Mucosa of rectum (tissue), 2 donors: ENCODE data around the gene FYN.
A peak's percentile ranks its signal among the peaks of the same experiment; 100 is the strongest.
"Not testable (repeated sequence)": the region's sequence is repeated elsewhere in the genome, so short reads cannot be mapped to it uniquely, and the experiment has no call there.

Experiments
- H3K27ac ChIP-seq, 2 donors: one replicate each; pipeline ENCODE4 v1.7.0; 2013; ENCODE audit warnings: inconsistent platforms in 2 of 2, low read depth in 2 of 2, low read length in 2 of 2
- H3K27me3 ChIP-seq, 2 donors: one replicate each; pipeline ENCODE4 v1.7.0; 2013; ENCODE audit warnings: low read length in 2 of 2; ENCODE audit not compliant: control insufficient read depth in 2 of 2, insufficient read depth in 2 of 2
- H3K36me3 ChIP-seq, 2 donors: one replicate each; pipeline ENCODE4 v1.7.0; 2013; ENCODE audit warnings: low read length in 2 of 2; ENCODE audit not compliant: control insufficient read depth in 2 of 2, insufficient read depth in 2 of 2
- H3K4me1 ChIP-seq, 2 donors: one replicate each; pipeline ENCODE4 v1.7.0; 2013; ENCODE audit warnings: low read length in 2 of 2, mild to moderate bottlenecking in 1 of 2; ENCODE audit not compliant: control insufficient read depth in 2 of 2, insufficient read depth in 2 of 2
- H3K4me3 ChIP-seq, 2 donors: one replicate each; pipeline ENCODE4 v1.7.0; 2013; ENCODE audit warnings: low read length in 2 of 2
- H3K9ac ChIP-seq, 2 donors: one replicate each; pipeline ENCODE4 v1.7.0; 2013; ENCODE audit warnings: low read length in 2 of 2, low read depth in 1 of 2, mild to moderate bottlenecking in 1 of 2
- H3K9me3 ChIP-seq, 2 donors: one replicate each; pipeline ENCODE4 v1.7.0; 2013; ENCODE audit warnings: low read length in 2 of 2; ENCODE audit not compliant: control insufficient read depth in 2 of 2
- donor health status: healthy.
- donor health status: Normal muscosa, but diverticular disease.

FYN gene

GRCh38 chr6:111794300-111794699 is 79.0 kb downstream of the FYN start:
- Histone ChIP-seq H3K4me3 (no peak overlapping the region), H3K27ac (peak overlapping the region in 1 of 2 donors; percentile 16), H3K36me3 (no peaks in the 10 kb centered on the region), H3K4me1 (no peaks in the 10 kb centered on the region), H3K27me3 (no peaks in the 10 kb centered on the region), H3K9ac (no peak overlapping the region), H3K9me3 (no peaks in the 10 kb centered on the region)

GRCh38 chr6:111793711-111794111 is 79.5 kb downstream of the FYN start:
- H3K27me3 ChIP-seq = no peaks in the 10 kb centered on the region
- no peaks in the 10 kb centered on the region for H3K36me3 ChIP-seq
- no peak overlapping the region for H3K9ac ChIP-seq
- peak overlapping the region in 1 of 2 donors; percentile 41 for H3K27ac ChIP-seq
- peak overlapping the region in 1 of 2 donors; percentile 39 for H3K4me3 ChIP-seq
- H3K9me3 ChIP-seq = no peaks in the 10 kb centered on the region
- H3K4me1 ChIP-seq = no peaks in the 10 kb centered on the region

- Histone ChIP-seq H3K27ac (peak overlapping the region in 1 of 2 donors; percentile 41), H3K9me3 (no peaks in the 10 kb centered on the region), H3K36me3 (no peaks in the 10 kb centered on the region), H3K9ac (no peak overlapping the region), H3K4me3 (peak overlapping the region in 1 of 2 donors; percentile 39), H3K4me1 (no peaks in the 10 kb centered on the region), H3K27me3 (no peaks in the 10 kb centered on the region)
Observed at GRCh38 chr6:111792914-111793700, 80.1 kb downstream of the FYN start.

GRCh38 chr6:111792241-111792640 is 81.0 kb downstream of the FYN start:
- no peak overlapping the region for H3K9ac ChIP-seq
- no peaks in the 10 kb centered on the region for H3K27me3 ChIP-seq
- H3K27ac ChIP-seq = no peak overlapping the region
- no peaks in the 10 kb centered on the region for H3K4me1 ChIP-seq
- H3K9me3 ChIP-seq = no peaks in the 10 kb centered on the region
- H3K36me3 ChIP-seq = no peaks in the 10 kb centered on the region
- H3K4me3 ChIP-seq = no peak overlapping the region

GRCh38 chr6:111791415-111791814 is 81.8 kb downstream of the FYN start:
- Histone ChIP-seq H3K27ac (no peak overlapping the region), H3K4me3 (no peak overlapping the region), H3K36me3 (no peaks in the 10 kb centered on the region), H3K4me1 (no peaks in the 10 kb centered on the region), H3K9ac (no peak overlapping the region), H3K9me3 (no peaks in the 10 kb centered on the region), H3K27me3 (no peaks in the 10 kb centered on the region)

- H3K9me3 ChIP-seq = no peaks in the 10 kb centered on the region
- H3K27me3 ChIP-seq = no peaks in the 10 kb centered on the region
- no peaks in the 10 kb centered on the region for H3K4me1 ChIP-seq
- H3K36me3 ChIP-seq = no peaks in the 10 kb centered on the region
- H3K27ac ChIP-seq = no peak overlapping the region
- H3K4me3 ChIP-seq = no peak overlapping the region
- H3K9ac ChIP-seq = no peak overlapping the region
Observed at GRCh38 chr6:111789598-111789997, 83.7 kb downstream of the FYN start.

GRCh38 chr6:111788379-111789276 is 84.6 kb downstream of the FYN start:
- Histone ChIP-seq H3K4me1 (no peaks in the 10 kb centered on the region), H3K27me3 (no peaks in the 10 kb centered on the region), H3K27ac (no peak overlapping the region), H3K4me3 (no peak overlapping the region), H3K9ac (no peak overlapping the region), H3K36me3 (no peaks in the 10 kb centered on the region), H3K9me3 (no peaks in the 10 kb centered on the region)

- not testable (repeated sequence) for H3K36me3 ChIP-seq, H3K27ac ChIP-seq, H3K27me3 ChIP-seq, H3K9ac ChIP-seq, H3K9me3 ChIP-seq, H3K4me1 ChIP-seq, H3K4me3 ChIP-seq
Observed at GRCh38 chr6:111786151-111786550, 87.1 kb downstream of the FYN start.

GRCh38 chr6:111784433-111784832 is 88.8 kb downstream of the FYN start:
- H3K27ac ChIP-seq = no peak overlapping the region
- no peaks in the 10 kb centered on the region for H3K36me3 ChIP-seq
- H3K4me3 ChIP-seq = no peak overlapping the region
- H3K9me3 ChIP-seq = no peaks in the 10 kb centered on the region
- H3K9ac ChIP-seq = no peak overlapping the region
- H3K4me1 ChIP-seq = peaks cover 0 to 5% of the 10 kb centered on the region in 2 donors
- no peaks in the 10 kb centered on the region for H3K27me3 ChIP-seq

GRCh38 chr6:111782887-111783466 is 90.3 kb downstream of the FYN start:
- Histone ChIP-seq H3K27ac (no peak overlapping the region), H3K27me3 (no peaks in the 10 kb centered on the region), H3K36me3 (no peaks in the 10 kb centered on the region), H3K9ac (no peak overlapping the region), H3K9me3 (no peaks in the 10 kb centered on the region), H3K4me1 (peaks cover 0 to 5% of the 10 kb centered on the region in 2 donors), H3K4me3 (no peak overlapping the region)
